MCF 10A (cell line): ENCODE measurements around the gene NXPH1. TPM values are rescaled to one million over a fixed set of nuclear protein-coding genes. Genes with fewer than 3 reads are reported as not detected.

Source experiments
- BruUV-seq: library from RNA; stranded (reverse); fragments of 400-500 nt; replicated peaks from 2 replicates; lab custom pipeline; 2021; lab: Mats Ljungman, UMichigan
- CTCF ChIA-PET: fragments of 300-600 bp; sonication (Branson Sonifier 250); formaldehyde crosslinking; extraction: SDS; loops from one replicate; lab custom pipeline; 2021; ENCODE audit warnings: antibody characterized with exemption, inconsistent platforms; lab: Yijun Ruan, JAX
- POLR2A ChIA-PET: fragments of 300-600, 350-650 bp; sonication (Branson Sonifier 250); formaldehyde crosslinking; extraction: SDS; loops from one replicate; lab custom pipeline; 2020; ENCODE audit warnings: antibody characterized with exemption, inconsistent platforms; lab: Yijun Ruan, JAX
- DNase-seq: peaks from one replicate; pipeline ENCODE4 v3.0.0-alpha.2; 2018; ENCODE audit not compliant: unreplicated experiment
- H3K27ac Mint-ChIP-seq: one replicate; pipeline ENCODE4 v1.8.0; 2022; ENCODE audit warnings: mild to moderate bottlenecking, low read depth, mixed read lengths; ENCODE audit not compliant: unreplicated experiment
- H3K27me3 Mint-ChIP-seq: one replicate; pipeline ENCODE4 v1.8.0; 2022; ENCODE audit warnings: mixed read lengths; ENCODE audit not compliant: insufficient read depth, unreplicated experiment
- H3K36me3 Mint-ChIP-seq: one replicate; pipeline ENCODE4 v1.8.0; 2022; ENCODE audit warnings: mild to moderate bottlenecking, moderate library complexity, mixed read lengths; ENCODE audit not compliant: insufficient read depth, unreplicated experiment
- H3K4me1 Mint-ChIP-seq: one replicate; pipeline ENCODE4 v1.8.0; 2022; ENCODE audit warnings: mixed read lengths; ENCODE audit not compliant: insufficient read depth, unreplicated experiment
- H3K4me3 Mint-ChIP-seq: one replicate; pipeline ENCODE4 v1.8.0; 2022; ENCODE audit warnings: mild to moderate bottlenecking, moderate library complexity, mixed read lengths; ENCODE audit not compliant: unreplicated experiment
- H3K9me3 Mint-ChIP-seq: one replicate; pipeline ENCODE4 v1.8.0; 2022; ENCODE audit warnings: mixed read lengths; ENCODE audit not compliant: unreplicated experiment
- intact Hi-C: fragments of 100-400 bp; cut with micrococcal nuclease; formaldehyde crosslinking; loops from 2 replicates; pipeline ENCODE4 v1.14.1; 2022
- total RNA-seq: library from RNA; stranded (reverse); gene quantifications from 2 replicates; pipeline ENCODE4 v1.2.3, GENCODE V29; 2022
- TF ChIP-seq, protein P1 (sequence below): fragments of 200-600 bp; IDR thresholded peaks from one replicate; pipeline ENCODE4 v1.8.0; 2022; ENCODE audit warnings: antibody characterized with exemption, mild to moderate bottlenecking; ENCODE audit not compliant: unreplicated experiment

The NXPH1 gene
- total RNA-seq, 1 experiment from 2014 or later = not detected

GRCh38 chr7:8387551-8388256 is 45.7 kb upstream of the NXPH1 start:
- Mint-ChIP-seq H3K9me3 (no peaks in the 10 kb centered on the region), H3K27me3 (peaks cover 65% of the 10 kb centered on the region), H3K27ac (no peak overlapping the region), H3K4me1 (peaks cover 8% of the 10 kb centered on the region), H3K4me3 (no peak overlapping the region), H3K36me3 (no peaks in the 10 kb centered on the region)
- no TSS peak for BruUV-seq
- intact Hi-C loops = no loop called here
- POLR2A ChIA-PET = interaction anchor here (0.7 kb wide), 1 partner anchor 25 kb away, joined by 3 read pairs; no protein-coding TSS in a partner anchor
- CTCF ChIA-PET = interaction anchor here (0.6 kb wide), 2 partner anchors 551 to 1385 kb away, joined by 3 read pairs; no protein-coding TSS in a partner anchor
- DNase-seq = no peak
- TF ChIP-seq, protein P1, sequence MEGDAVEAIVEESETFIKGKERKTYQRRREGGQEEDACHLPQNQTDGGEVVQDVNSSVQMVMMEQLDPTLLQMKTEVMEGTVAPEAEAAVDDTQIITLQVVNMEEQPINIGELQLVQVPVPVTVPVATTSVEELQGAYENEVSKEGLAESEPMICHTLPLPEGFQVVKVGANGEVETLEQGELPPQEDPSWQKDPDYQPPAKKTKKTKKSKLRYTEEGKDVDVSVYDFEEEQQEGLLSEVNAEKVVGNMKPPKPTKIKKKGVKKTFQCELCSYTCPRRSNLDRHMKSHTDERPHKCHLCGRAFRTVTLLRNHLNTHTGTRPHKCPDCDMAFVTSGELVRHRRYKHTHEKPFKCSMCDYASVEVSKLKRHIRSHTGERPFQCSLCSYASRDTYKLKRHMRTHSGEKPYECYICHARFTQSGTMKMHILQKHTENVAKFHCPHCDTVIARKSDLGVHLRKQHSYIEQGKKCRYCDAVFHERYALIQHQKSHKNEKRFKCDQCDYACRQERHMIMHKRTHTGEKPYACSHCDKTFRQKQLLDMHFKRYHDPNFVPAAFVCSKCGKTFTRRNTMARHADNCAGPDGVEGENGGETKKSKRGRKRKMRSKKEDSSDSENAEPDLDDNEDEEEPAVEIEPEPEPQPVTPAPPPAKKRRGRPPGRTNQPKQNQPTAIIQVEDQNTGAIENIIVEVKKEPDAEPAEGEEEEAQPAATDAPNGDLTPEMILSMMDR = no peak

GRCh38 chr7:8388257-8388625 is 45.2 kb upstream of the NXPH1 start:
- no peaks in the 10 kb centered on the region for H3K36me3 Mint-ChIP-seq
- H3K27ac Mint-ChIP-seq = no peak overlapping the region
- intact Hi-C loops = no loop called here
- ChIA-PET POLR2A (interaction anchor here (0.7 kb wide), 1 partner anchor 25 kb away, joined by 3 read pairs; no protein-coding TSS in a partner anchor), CTCF (interaction anchor here (0.6 kb wide), 1 partner anchor 1384 kb away, joined by 3 read pairs; no protein-coding TSS in a partner anchor)
- peaks cover 8% of the 10 kb centered on the region for H3K4me1 Mint-ChIP-seq
- no peak overlapping the region for H3K4me3 Mint-ChIP-seq
- H3K27me3 Mint-ChIP-seq = peaks cover 67% of the 10 kb centered on the region
- H3K9me3 Mint-ChIP-seq = no peaks in the 10 kb centered on the region
- DNase-seq = no peak
- BruUV-seq = no TSS peak
- TF ChIP-seq, protein P1 = no peak

DNA sequence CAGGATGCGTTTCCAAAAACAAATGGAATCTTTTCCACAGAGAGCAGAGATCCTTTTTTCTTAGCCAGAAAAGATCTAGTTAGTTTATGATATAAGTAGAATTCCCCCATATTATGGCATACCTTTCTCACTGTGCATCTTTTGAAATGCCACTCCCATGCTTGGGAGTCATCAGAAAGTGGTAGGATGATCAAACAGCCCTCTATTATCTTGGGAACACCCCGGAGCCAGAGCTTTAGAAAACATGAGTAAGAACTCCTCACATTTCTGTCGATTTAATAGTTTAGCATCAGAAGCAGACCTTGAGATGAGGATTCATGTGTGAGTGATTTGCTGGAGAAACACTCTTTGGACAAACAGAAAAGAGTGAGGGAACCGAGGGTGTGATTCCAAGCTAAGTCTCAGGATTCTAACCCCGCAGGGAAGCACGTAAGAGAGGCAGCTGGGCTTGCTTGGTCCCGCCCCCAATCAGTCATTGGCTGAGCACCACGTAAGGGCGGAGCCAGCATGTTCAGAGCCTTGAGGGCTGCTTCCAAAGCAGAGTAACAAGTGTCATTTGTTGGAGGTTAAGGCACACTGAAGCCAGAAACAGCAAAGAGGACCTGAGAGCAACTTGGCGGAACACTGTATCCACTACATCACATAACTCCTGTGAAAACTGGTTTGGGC is 43.7 kb upstream of the NXPH1 start:
- H3K4me1 Mint-ChIP-seq = peaks cover 8% of the 10 kb centered on the region
- no peaks in the 10 kb centered on the region for H3K9me3 Mint-ChIP-seq
- TF ChIP-seq, protein P1 = no peak
- CTCF ChIA-PET = no interaction called here
- H3K27me3 Mint-ChIP-seq = peaks cover 67% of the 10 kb centered on the region
- H3K36me3 Mint-ChIP-seq = no peaks in the 10 kb centered on the region
- intact Hi-C loops = no loop called here
- peak; percentile 42 for DNase-seq
- no TSS peak for BruUV-seq
- POLR2A ChIA-PET = no interaction called here
- no peak overlapping the region for H3K4me3 Mint-ChIP-seq
- no peak overlapping the region for H3K27ac Mint-ChIP-seq

GRCh38 chr7:8390262-8390626 is 43.2 kb upstream of the NXPH1 start:
- TF ChIP-seq, protein P1 = no peak
- intact Hi-C loops = no loop called here

More at GRCh38 chr7:8390262-8390626, 43.2 kb upstream of the NXPH1 start:
- Mint-ChIP-seq H3K36me3 (no peaks in the 10 kb centered on the region), H3K4me1 (peaks cover 8% of the 10 kb centered on the region), H3K4me3 (no peak overlapping the region), H3K27me3 (peaks cover 65% of the 10 kb centered on the region), H3K9me3 (no peaks in the 10 kb centered on the region), H3K27ac (no peak overlapping the region)
- POLR2A ChIA-PET = no interaction called here
- no TSS peak for BruUV-seq
- CTCF ChIA-PET = no interaction called here
- DNase-seq = no peak
